SK-N-SH (cell line): ENCODE results near the gene RTCA. TPM values are rescaled to one million over a fixed set of nuclear protein-coding genes. Genes with fewer than 3 reads are reported as not detected.
"Not testable (repeated sequence)": the region's sequence is repeated elsewhere in the genome, so short reads cannot be mapped to it uniquely, and the experiment has no call there.

Source experiments
- CTCF ChIA-PET: fragments of 300-600, 350-600 bp; formaldehyde crosslinking; extraction: SDS; loops from one replicate; lab custom pipeline; 2021; lab: Yijun Ruan, JAX
- POLR2A ChIA-PET: fragments of 350-600 bp; sonication (Branson Sonifier 250); formaldehyde crosslinking; extraction: SDS; loops from one replicate; lab custom pipeline; 2020; ENCODE audit warnings: antibody characterized with exemption, inconsistent platforms; lab: Yijun Ruan, JAX
- DNase-seq: peaks from one replicate; pipeline ENCODE4 v3.0.0; 2012
- H2AFZ ChIP-seq: fragments of 200-600 bp; sonication (generic); 2 replicates; pipeline ENCODE4 v1.8.1; 2016; ENCODE audit warnings: antibody characterized with exemption, mild to moderate bottlenecking, low read depth
- H3F3A ChIP-seq: fragments of 200-600 bp; sonication (generic); replicated peaks from 2 replicates; pipeline ENCODE3; 2016; ENCODE audit warnings: antibody characterized with exemption, mild to moderate bottlenecking; ENCODE audit not compliant: insufficient read depth
- H3K27ac ChIP-seq, 2 experiments: fragments of 200-500 bp in 1 of 2; fragments of 200-600 bp in 1 of 2; sonication (Bioruptor generic) in 1 of 2; sonication (generic), shearing (Covaris generic) in 1 of 2; 2 replicates each; pipeline versions ENCODE4 v1.5.1 to v1.6.1; 2014 to 2016; ENCODE audit warnings: low read depth in 2 of 2, inconsistent platforms in 1 of 2, low read length in 1 of 2, mild to moderate bottlenecking in 1 of 2, mixed read lengths in 1 of 2
- H3K27me3 ChIP-seq: fragments of 200-600 bp; sonication (generic), shearing (Covaris generic); 2 replicates; pipeline ENCODE4 v1.6.1; 2016; ENCODE audit warnings: mixed run types; ENCODE audit not compliant: insufficient read depth
- H3K36me3 ChIP-seq, 2 experiments: fragments of 200-500 bp in 1 of 2; fragments of 200-600 bp in 1 of 2; sonication (Bioruptor generic) in 1 of 2; sonication (generic) in 1 of 2; replicated peaks in 1 of 2; 2 replicates each; pipeline versions ENCODE3 to v1.5.1; 2014 to 2016; ENCODE audit warnings: low read length in 1 of 2, mild to moderate bottlenecking in 1 of 2; ENCODE audit not compliant: insufficient read depth in 2 of 2, control insufficient read depth in 1 of 2
- H3K4me1 ChIP-seq, 2 experiments: fragments of 200-500 bp in 1 of 2; fragments of 200-600 bp in 1 of 2; sonication (Bioruptor generic) in 1 of 2; sonication (generic), shearing (Covaris generic) in 1 of 2; 2 replicates each; pipeline versions ENCODE4 v1.5.1 to v1.6.1; 2014 to 2016; ENCODE audit warnings: low read depth in 1 of 2, low read length in 1 of 2, mixed run types in 1 of 2; ENCODE audit not compliant: insufficient read depth in 2 of 2, control insufficient read depth in 1 of 2
- H3K4me2 ChIP-seq: fragments of 200-600 bp; sonication (generic), shearing (Covaris generic); 2 replicates; pipeline ENCODE4 v1.6.1; 2017; ENCODE audit warnings: mixed run types
- H3K4me3 ChIP-seq, 2 experiments: fragments of 200-500 bp in 1 of 2; fragments of 200-600 bp in 1 of 2; sonication (Bioruptor generic) in 1 of 2; sonication (generic), shearing (Covaris generic) in 1 of 2; 2 replicates each; pipeline versions ENCODE4 v1.5.1 to v1.8.1; 2014 to 2016; ENCODE audit warnings: low read depth in 2 of 2, inconsistent platforms in 1 of 2, low read length in 1 of 2, mild to moderate bottlenecking in 1 of 2, mixed read lengths in 1 of 2, moderate library complexity in 1 of 2
- H3K79me2 ChIP-seq: fragments of 200-600 bp; sonication (generic); 2 replicates; pipeline ENCODE4 v1.8.1; 2017; ENCODE audit warnings: mild to moderate bottlenecking; ENCODE audit not compliant: insufficient read depth
- H3K9ac ChIP-seq: fragments of 200-600 bp; sonication (generic); 2 replicates; pipeline ENCODE4 v1.6.1; 2017; ENCODE audit warnings: mixed run types
- H3K9me2 ChIP-seq: fragments of 200-600 bp; sonication (generic); 2 replicates; pipeline ENCODE4 v1.6.1; 2017; ENCODE audit warnings: mixed run types
- H3K9me3 ChIP-seq: fragments of 200-600 bp; sonication (generic); 2 replicates; pipeline ENCODE4 v1.6.1; 2017; ENCODE audit warnings: mixed run types, mild to moderate bottlenecking, moderate library complexity
- H4K20me1 ChIP-seq: fragments of 200-600 bp; sonication (generic); 2 replicates; pipeline ENCODE4 v1.6.1; 2017; ENCODE audit warnings: mild to moderate bottlenecking, mixed run types; ENCODE audit not compliant: insufficient read depth
- ELF1 ChIP-seq: IDR thresholded peaks from 2 replicates; pipeline ENCODE4 v1.4.0; 2012
- FOSL2 ChIP-seq: IDR thresholded peaks from 2 replicates; pipeline ENCODE4 v1.4.0; 2012; ENCODE audit warnings: low read depth, mild to moderate bottlenecking, moderate library complexity, borderline replicate concordance
- FOXM1 ChIP-seq: IDR thresholded peaks from 2 replicates; pipeline ENCODE4 v1.4.0; 2012; ENCODE audit warnings: low read depth, mild to moderate bottlenecking
- IRF3 ChIP-seq: fragments of 150-350 bp; IDR thresholded peaks from 2 replicates; pipeline ENCODE4 v1.6.1; 2016; ENCODE audit warnings: mild to moderate bottlenecking, low read depth, low read length
- JUND ChIP-seq: IDR thresholded peaks from 2 replicates; pipeline ENCODE4 v1.4.0; 2012
- MAX ChIP-seq: IDR thresholded peaks from 2 replicates; pipeline ENCODE4 v1.4.0; 2012; ENCODE audit warnings: low read depth
- NRF1 ChIP-seq: IDR thresholded peaks from 2 replicates; pipeline ENCODE4 v1.6.1; 2012; ENCODE audit warnings: low read depth, mild to moderate bottlenecking, low read length
- PBX3 ChIP-seq: IDR thresholded peaks from 2 replicates; pipeline ENCODE4; 2012
- RFX5 ChIP-seq: IDR thresholded peaks from 2 replicates; pipeline ENCODE4 v1.6.1; 2012; ENCODE audit warnings: mild to moderate bottlenecking, improper control_type of control experiment, low read length
- SIN3A ChIP-seq: IDR thresholded peaks from 2 replicates; pipeline ENCODE4 v1.6.1; 2012; ENCODE audit warnings: low read depth, mild to moderate bottlenecking, low read length, moderate library complexity, borderline replicate concordance
- USF2 ChIP-seq: fragments of 150-350 bp; IDR thresholded peaks from 2 replicates; pipeline ENCODE4 v1.6.1; 2017; ENCODE audit warnings: antibody characterized with exemption, low read length, low read depth, borderline replicate concordance
- YY1 ChIP-seq: IDR thresholded peaks from 2 replicates; pipeline ENCODE4 v1.4.0; 2012; ENCODE audit warnings: low read depth, mild to moderate bottlenecking
- ZBTB33 ChIP-seq: IDR thresholded peaks from 2 replicates; pipeline ENCODE4 v1.4.0; 2012; ENCODE audit warnings: low read depth, borderline replicate concordance
- WGBS: methylation state at CpG from one replicate; pipeline ENCODE4 v1.1.6; 2017; ENCODE audit warnings: low lambda C conversion rate; 5-methylcytosine and 5-hydroxymethylcytosine counted together
- polyA plus RNA-seq, 3 experiments: library from polyadenylated mRNA; depleted of rRNA; stranded (reverse); fragments of >200 nt; gene quantifications; 2 replicates each; pipeline ENCODE4 v1.2.3, GENCODE V29; 2012

Gene RTCA
- polyA plus RNA-seq, 1 of the 3 experiments (the other 2 are of a cell fraction) = 17.3 TPM

- H3K9ac ChIP-seq = no peak overlapping the region
- no peak overlapping the region for H3K4me2 ChIP-seq
- H4K20me1 ChIP-seq = no peaks in the 10 kb centered on the region
- peaks cover 3% of the 10 kb centered on the region for H3F3A ChIP-seq
- no peaks in the 10 kb centered on the region for H3K79me2 ChIP-seq
- H3K4me3 ChIP-seq = no peak overlapping the region
- H3K27me3 ChIP-seq = no peaks in the 10 kb centered on the region
- H3K36me3 ChIP-seq = no peaks in the 10 kb centered on the region
- H3K9me2 ChIP-seq = no peaks in the 10 kb centered on the region
- H3K9me3 ChIP-seq = no peaks in the 10 kb centered on the region
- 95% methylated on average over 1 of the region's 1 CpG for WGBS
- CTCF ChIA-PET = no interaction called here
- no peak for DNase-seq
- TF ChIP-seq IRF3 = no peak
- H3K4me1 ChIP-seq = no peaks in the 10 kb centered on the region
- no peak overlapping the region for H3K27ac ChIP-seq
- POLR2A ChIA-PET = no interaction called here
- no peak overlapping the region for H2AFZ ChIP-seq
These were observed 62.1 kb downstream of the RTCA start for GRCh38 chr1:100328133-100328532.

- POLR2A ChIA-PET, H2AFZ ChIP-seq, CTCF ChIA-PET: not testable (repeated sequence)
These were observed 65.1 kb downstream of the RTCA start for GRCh38 chr1:100331146-100331545.

GRCh38 chr1:100332331-100332730 is 66.3 kb downstream of the RTCA start:
- Histone ChIP-seq H3K36me3 (no peaks in the 10 kb centered on the region), H3K9me3 (no peaks in the 10 kb centered on the region), H3K4me2 (no peak overlapping the region), H3K27me3 (no peaks in the 10 kb centered on the region), H2AFZ (no peak overlapping the region), H3F3A (peaks cover 3% of the 10 kb centered on the region), H3K9ac (no peak overlapping the region), H3K4me1 (no peaks in the 10 kb centered on the region), H3K27ac (no peak overlapping the region), H3K4me3 (no peak overlapping the region), H4K20me1 (no peaks in the 10 kb centered on the region), H3K79me2 (no peaks in the 10 kb centered on the region), H3K9me2 (no peaks in the 10 kb centered on the region)
- ChIA-PET POLR2A (no interaction called here), CTCF (no interaction called here)
- TF ChIP-seq MAX (no peak), FOSL2 (no peak), NRF1 (no peak), PBX3 (no peak), USF2 (no peak), RFX5 (no peak), ELF1 (no peak), ZBTB33 (no peak), IRF3 (no peak), FOXM1 (no peak), JUND (no peak), SIN3A (no peak), YY1 (no peak)
- WGBS = 79% methylated on average over 9 of the region's 9 CpGs
- no peak for DNase-seq

More at GRCh38 chr1:100331146-100331545, 65.1 kb downstream of the RTCA start:
- 24% methylated on average over 2 of the region's 2 CpGs for WGBS
- not testable (repeated sequence) for H3K9me3 ChIP-seq, H4K20me1 ChIP-seq, H3K79me2 ChIP-seq, H3K4me3 ChIP-seq, H3K36me3 ChIP-seq, H3K27me3 ChIP-seq, H3K9ac ChIP-seq, H3K4me2 ChIP-seq, H3F3A ChIP-seq, H3K27ac ChIP-seq, H3K9me2 ChIP-seq, DNase-seq, H3K4me1 ChIP-seq
